ENCODE data around the gene NCLN.

DNA sequence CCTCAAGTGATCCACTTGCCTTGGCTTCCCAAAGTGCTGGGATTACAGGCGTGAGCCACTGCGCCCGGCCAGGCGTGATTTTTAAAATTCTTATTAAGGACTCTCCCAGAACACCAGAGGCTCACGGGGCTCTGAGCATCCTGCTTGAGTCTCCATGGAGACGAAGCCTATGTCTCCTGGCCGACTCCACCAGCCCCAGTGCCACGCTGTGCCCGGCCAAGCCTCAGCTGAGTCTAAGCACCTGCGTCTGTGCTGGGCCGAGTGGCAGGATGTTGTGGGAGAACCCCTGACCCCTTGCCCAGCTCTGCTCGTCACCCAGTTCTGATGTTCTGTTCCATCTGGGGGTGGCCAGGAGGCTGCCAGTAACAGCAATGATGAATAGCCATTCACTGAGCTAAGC, 34.8 kb downstream of the NCLN start:
- no peak for TF ChIP-seq EZH2 (IDR thresholded peaks at IDR 0.05; ENCODE audit: borderline replicate concordance, low read length)
- TF ChIP-seq, protein P1, sequence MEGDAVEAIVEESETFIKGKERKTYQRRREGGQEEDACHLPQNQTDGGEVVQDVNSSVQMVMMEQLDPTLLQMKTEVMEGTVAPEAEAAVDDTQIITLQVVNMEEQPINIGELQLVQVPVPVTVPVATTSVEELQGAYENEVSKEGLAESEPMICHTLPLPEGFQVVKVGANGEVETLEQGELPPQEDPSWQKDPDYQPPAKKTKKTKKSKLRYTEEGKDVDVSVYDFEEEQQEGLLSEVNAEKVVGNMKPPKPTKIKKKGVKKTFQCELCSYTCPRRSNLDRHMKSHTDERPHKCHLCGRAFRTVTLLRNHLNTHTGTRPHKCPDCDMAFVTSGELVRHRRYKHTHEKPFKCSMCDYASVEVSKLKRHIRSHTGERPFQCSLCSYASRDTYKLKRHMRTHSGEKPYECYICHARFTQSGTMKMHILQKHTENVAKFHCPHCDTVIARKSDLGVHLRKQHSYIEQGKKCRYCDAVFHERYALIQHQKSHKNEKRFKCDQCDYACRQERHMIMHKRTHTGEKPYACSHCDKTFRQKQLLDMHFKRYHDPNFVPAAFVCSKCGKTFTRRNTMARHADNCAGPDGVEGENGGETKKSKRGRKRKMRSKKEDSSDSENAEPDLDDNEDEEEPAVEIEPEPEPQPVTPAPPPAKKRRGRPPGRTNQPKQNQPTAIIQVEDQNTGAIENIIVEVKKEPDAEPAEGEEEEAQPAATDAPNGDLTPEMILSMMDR (IDR thresholded peaks at IDR 0.05; ENCODE audit: low read length): no peak
